T-helper 1 cell treated with Interleukin-12 subunit alpha and Interleukin-12 subunit beta and Interleukin-4 antibody, amounts not matched to agents 30 ng/mL and 1 ng/mL, for 36 hours (primary cell): ENCODE measurements around the gene ZNF496. TPM values are rescaled to one million over a fixed set of nuclear protein-coding genes. Genes with fewer than 3 reads are reported as not detected.

Experiments
- intact Hi-C: fragments of 100-400 bp; cut with micrococcal nuclease; formaldehyde crosslinking; loops from one replicate; pipeline ENCODE4 v1.15.1; 2024
- total RNA-seq: library from RNA; stranded (reverse); gene quantifications from 2 replicates; pipeline ENCODE4 v1.2.3, GENCODE V29; 2022

The ZNF496 gene
- total RNA-seq, 1 donor from 2014 or later, result 6.1 TPM

DNA sequence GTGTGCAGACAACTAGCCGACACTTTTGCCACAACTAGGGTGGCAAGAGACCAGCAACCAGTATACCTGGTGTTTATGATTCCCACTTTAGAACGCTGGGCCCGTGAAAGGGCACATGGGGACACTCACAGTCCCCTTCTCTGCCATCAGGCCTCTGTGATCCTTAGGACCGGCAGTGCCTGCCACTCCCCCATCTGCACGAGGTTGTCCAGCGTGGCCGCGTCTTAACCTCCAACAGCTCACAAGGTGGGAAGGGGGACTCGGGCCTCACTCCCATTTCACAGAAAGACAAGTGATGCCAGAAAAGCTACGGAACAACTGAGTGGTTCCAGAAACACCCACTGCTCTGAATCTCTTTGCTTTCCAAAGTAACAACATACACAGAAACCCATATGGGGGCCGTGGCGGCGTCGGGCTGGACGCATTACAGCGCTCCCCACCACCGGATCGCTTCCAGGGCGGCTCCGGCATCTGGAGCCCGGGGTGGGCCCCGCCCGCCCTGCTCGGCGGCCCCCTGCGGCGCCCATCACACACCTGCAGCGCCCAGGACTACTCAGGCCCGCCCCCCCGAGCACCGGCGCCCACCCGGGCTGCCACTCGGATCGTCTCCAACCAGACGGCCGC, 1.0 kb downstream of the ZNF496 start:
- intact Hi-C loops, result loop anchor here (1.0 to 5.0 kb wide), 8 partner anchors 42 to 764 kb away; partner anchors contain the start of genes CNST, TFB2M, ZNF124 and ZNF670

GRCh38 chr1:247329097-247329617, 2.5 kb downstream of the ZNF496 start:
- intact Hi-C loops, result no loop called here

- intact Hi-C loops, result no loop called here
Observed at GRCh38 chr1:247328311-247328710, 3.4 kb downstream of the ZNF496 start.

DNA sequence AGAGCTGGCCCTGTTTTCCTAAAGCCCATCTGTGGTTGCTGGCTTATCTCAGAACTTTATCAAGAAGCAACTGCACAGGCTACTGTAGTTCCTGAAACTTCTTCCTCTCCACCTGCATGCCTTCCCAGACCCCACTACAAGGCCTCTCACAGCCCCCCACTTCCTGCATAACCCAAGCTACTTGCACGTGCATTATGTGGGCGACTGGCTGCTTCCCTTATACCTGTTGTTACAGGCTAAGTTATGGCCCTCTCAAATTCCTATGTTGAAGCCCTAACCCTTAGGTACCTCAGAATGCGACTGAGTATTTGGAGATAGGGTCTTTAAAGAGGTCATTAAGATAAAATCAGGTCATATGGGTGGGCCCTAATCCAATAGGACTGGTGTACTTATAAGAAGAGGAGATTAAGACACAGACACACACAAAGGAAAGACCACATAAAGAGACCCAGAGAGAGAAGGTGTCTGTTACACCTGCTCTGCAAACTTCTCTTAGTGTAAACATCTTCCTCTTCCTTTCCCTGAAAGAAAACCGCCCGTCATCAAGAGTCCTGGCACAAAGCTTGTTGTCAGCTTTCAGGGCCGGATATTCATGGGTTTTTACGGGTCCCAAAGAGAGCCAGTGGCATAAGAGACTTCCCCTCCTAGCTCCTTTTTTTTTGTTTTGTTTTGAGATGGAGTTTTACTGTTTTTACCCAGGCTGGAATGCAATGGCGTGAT, 5.1 kb downstream of the ZNF496 start:
- intact Hi-C loops, result no loop called here

DNA sequence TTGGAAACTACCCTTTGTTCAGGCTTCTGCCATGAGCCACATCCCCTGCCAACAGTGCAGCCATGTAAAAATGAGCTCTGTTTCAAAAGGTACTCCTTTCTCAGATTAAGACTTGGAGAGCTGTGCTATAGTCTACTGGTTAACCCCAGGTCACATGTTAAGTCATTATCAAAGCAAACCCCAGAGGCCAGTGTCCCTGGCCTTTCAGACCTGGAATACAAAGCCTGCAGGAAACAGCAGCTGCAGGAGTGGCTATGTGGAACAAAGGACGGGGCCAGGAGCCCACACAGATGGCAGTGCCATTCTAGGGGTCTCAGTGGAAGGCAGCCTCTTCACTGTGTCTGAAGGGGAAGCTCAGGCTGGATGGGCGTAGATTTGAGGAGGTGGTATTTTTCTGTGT, 6.7 kb downstream of the ZNF496 start:
- intact Hi-C loops, result no loop called here

- intact Hi-C loops, result no loop called here
Observed at GRCh38 chr1:247324204-247324787, 7.4 kb downstream of the ZNF496 start.

DNA sequence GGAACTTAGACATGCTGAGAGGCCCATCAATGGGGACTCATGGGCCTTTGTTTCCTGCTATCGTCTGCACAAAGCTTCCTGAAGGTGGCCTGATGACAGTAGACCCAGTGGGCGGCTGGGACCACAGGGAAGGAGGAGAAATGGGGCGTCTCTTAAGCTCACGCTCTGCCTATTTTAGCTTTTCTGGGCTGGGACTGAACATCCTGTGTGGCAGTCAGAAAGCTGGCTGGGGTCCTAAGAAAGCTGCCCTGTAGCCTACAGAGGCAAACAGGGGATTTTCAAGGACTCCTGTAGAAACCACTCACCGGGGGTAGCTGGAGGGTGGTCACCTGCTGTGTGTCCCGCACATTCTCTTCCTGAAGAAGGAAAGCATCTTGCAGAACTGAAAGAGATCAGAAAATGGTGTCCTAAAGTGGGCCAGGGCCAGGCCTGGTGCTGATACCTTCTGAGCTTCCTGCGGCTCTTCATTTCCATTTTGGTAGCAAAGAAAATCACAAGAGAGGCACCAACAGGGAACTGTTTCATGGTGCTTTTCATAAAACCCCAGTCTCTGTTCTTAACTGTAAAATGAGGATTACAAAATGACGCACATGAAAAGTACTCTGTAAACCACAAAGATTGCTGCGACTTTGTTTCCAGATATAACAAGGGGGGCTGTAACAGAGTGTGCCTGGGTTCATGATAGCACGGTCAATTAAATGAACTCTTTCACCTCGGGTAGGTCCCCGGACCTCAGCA, 8.6 kb downstream of the ZNF496 start:
- intact Hi-C loops, result no loop called here

DNA sequence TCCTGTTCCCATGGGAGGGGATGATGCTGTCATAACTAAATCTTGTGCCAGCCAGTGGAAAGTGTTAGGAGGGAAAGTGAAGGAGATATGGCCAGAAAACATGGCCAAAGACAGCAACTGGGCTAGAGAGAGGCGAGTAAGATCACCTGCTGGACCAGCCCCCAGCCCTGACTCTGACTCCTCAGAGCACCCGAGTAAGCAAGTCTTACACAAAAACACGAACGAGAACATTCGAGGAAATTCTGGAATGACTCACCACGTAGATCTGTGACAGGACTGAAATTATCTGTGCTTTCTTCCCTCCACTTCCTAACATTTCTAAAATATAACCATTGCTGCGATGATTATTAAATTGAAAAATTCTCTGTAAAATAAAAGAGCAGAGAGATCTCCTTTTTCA, 9.2 kb downstream of the ZNF496 start:
- intact Hi-C loops, result no loop called here

DNA sequence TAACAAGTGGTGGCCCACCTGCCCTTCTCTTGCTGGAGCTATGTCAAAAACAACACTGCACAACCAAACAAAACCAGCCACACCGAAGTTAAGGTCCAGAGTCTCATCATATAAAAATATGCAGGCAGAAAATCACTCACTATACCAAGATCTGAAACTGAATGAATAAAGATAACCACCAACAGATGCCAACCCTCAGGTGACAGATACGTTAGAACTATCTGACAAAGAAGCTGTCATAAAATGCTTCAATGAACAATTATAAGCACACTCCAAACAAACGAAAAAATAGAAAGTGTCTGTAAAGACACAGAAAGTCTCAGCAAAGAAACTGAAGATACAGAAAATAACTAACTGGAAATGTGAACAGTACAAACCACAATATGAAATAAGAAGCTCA, 14.0 kb downstream of the ZNF496 start:
- intact Hi-C loops, result no loop called here

DNA sequence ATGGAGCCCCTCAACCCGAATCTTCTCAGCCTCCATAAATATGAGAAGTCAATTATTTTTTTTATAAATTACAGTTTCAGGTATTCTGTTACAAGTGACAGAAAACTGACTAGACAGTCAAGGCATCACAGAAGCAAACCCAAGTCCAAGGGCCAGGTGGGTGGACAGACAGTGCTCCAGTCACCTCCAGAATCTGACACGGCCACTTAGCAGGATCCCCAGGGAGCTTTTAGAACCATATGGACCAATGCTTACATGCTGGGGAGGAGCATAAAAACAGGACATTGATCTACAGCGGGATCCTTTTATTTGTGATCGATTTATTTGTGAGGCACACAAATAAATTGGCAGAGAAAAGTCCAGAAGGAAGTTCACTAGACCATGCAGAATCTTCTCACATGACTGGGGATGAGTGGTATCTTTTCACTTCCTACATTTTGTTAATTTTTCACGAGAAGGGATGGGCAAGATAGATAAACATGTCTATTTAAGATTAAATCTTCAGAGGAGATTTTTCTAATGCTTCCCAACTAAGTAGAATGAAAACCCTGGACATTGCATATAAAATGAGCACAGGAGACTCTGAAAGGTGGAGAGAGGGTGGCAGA, 15.0 kb downstream of the ZNF496 start:
- intact Hi-C loops, result no loop called here

- intact Hi-C loops, result no loop called here
Observed at GRCh38 chr1:247304031-247304430, 27.6 kb downstream of the ZNF496 start.

DNA sequence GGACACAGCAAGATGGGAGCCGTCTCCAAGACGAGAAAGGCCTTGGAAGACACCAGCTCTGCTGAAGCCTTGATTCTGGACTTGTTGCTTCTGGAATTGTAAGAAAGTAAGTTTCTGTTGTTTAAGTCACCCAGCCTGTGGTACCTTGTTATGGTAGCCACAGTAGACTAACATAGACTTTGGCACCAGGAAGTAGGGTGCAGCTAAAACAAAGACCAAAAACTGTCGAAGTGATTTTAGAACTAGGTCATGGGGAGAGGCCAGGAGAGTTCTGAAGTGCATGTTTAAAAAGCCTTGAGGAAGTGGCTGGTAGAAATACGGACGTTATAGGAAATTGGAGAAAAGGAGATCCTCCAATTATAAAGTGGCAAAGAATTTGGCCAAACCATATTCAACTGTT, 28.5 kb downstream of the ZNF496 start:
- intact Hi-C loops, result no loop called here

DNA sequence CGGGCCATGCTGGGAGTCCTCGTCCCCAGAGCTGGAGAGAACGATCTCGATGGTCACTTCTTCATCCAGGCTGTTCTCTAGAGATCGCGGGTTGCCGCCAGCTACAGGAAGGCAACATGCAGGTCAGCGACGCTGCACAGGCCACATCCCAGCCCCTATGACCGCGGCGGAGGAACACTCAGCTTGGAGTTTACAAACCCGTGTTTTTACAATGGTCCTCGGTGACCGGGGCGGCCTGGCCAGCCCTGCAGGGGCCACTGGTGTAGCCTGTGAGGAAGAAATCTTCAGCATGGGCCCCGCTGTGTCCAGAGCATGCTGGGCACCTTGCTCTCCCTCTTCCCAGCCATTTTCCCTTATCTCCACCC, 30.5 kb downstream of the ZNF496 start:
- intact Hi-C loops, result no loop called here

GRCh38 chr1:247300491-247301175, 31.0 kb downstream of the ZNF496 start:
- intact Hi-C loops, result no loop called here

GRCh38 chr1:247299723-247300381, 31.8 kb downstream of the ZNF496 start:
- intact Hi-C loops, result no loop called here

DNA sequence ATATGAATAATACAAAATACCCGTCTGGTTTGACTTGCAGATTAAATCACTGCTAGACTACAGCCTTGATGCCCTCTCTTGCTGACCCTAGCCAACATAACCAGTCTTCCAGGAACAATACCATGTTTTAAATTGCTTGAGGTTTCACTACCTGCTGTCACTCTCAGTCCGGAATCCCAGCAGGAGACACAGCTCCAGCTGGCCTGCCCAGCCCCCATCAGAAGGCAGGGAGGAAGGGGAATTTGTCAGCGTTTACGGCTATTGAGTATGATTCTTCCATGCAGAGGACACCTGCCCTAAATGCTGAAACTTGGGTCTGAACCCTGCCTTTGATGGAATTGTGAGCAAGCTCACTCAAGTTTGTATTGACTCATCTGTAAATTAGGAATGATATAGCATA, 33.0 kb downstream of the ZNF496 start:
- intact Hi-C loops, result no loop called here

DNA sequence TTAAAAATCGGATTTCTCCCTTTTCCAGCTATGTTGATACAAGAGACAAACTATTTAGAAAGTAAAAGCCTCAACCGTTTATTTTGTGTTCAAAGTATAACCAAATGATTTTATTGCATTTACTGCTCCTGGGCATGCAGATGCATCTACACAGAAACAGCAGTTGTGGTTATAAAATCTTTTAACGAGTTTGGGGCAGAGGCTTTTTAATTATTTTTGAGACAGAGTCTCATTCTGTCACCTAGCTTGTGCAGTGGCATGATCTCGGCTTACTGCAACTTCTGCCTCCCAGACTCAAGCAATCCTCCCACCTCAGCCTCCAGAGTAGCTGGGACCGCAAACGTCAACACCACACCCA, 33.6 kb downstream of the ZNF496 start:
- intact Hi-C loops, result no loop called here

- intact Hi-C loops, result no loop called here
Observed at GRCh38 chr1:247297263-247298123, 34.2 kb downstream of the ZNF496 start.

DNA sequence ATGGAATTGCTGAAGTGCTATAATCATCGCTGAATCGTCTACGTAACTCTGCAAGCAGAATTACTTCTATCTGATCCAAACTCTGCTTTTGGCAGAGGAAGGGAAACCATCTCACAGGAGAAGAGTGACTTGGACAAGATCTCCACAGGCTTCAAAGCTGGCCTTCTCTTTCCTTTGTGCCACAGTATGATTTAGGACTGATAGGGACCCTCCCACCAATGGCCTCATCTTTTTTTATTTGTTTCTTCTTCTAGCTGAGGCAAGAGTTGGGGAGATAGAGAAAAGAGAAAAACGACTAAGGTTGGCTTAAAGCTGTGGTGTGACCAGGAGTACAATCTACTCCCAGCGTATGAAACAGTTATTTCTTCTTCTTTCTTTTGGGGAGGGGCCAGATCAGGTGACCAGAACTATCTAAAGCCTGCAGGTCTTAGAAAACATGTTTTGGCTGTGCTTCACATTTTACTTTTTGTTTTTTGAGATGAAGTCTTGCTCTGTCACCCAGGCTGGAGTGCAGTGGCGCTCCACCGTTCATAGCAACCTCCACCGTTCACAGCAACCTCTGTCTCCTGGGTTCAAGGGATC, 35.0 kb downstream of the ZNF496 start:
- intact Hi-C loops, result no loop called here
